Natural killer cell treated with Interleukin-12 subunit alpha and Interleukin-12 subunit beta and Interleukin-15 and Interleukin-18, amount 100 ng/mL, for 72 hours (primary cell): Measurements from ENCODE around the gene FABP6. TPM values are rescaled to one million over a fixed set of nuclear protein-coding genes. Genes with fewer than 3 reads are reported as not detected.

Experiments used
- ATAC-seq, 2 donors: fragments of 150-1000 bp; cut with Tn5 transposase in 1 of 2; sonication (Bioruptor Pico), chemical (Tn5 transposase) in 1 of 2; 2 replicates each; pipeline ENCODE4 v1.10.0; 2021
- DNase-seq: peaks from one replicate; pipeline ENCODE4 v3.0.0; 2022; ENCODE audit warnings: low spot score
- H3K27ac Mint-ChIP-seq, 2 donors: 1 replicate in 1 of 2; 2 replicates in 1 of 2; pipeline ENCODE4 v1.8.0; 2022; ENCODE audit warnings: mixed read lengths in 2 of 2, mild to moderate bottlenecking in 1 of 2, moderate library complexity in 1 of 2
- H3K27me3 Mint-ChIP-seq, 2 donors: 1 replicate in 1 of 2; 2 replicates in 1 of 2; pipeline ENCODE4 v1.8.0; 2022; ENCODE audit warnings: mixed read lengths in 2 of 2
- H3K36me3 Mint-ChIP-seq: one replicate; pipeline ENCODE4 v1.8.0; 2022; ENCODE audit warnings: mixed read lengths
- H3K4me1 Mint-ChIP-seq, 2 donors: 1 replicate in 1 of 2; 2 replicates in 1 of 2; pipeline ENCODE4 v1.8.0; 2022; ENCODE audit warnings: low read depth in 2 of 2, mixed read lengths in 2 of 2, mild to moderate bottlenecking in 1 of 2
- H3K4me3 Mint-ChIP-seq: one replicate; pipeline ENCODE4 v1.8.0; 2022; ENCODE audit warnings: mixed read lengths
- H3K9me3 Mint-ChIP-seq: 2 replicates; pipeline ENCODE4 v1.8.0; 2022; ENCODE audit warnings: mixed read lengths
- total RNA-seq, 2 donors: library from RNA; stranded (reverse); gene quantifications; one replicate each; pipeline ENCODE4 v1.2.3, GENCODE V29; 2022

The FABP6 gene
- total RNA-seq, 2 donors from 2014 or later: not detected

DNA sequence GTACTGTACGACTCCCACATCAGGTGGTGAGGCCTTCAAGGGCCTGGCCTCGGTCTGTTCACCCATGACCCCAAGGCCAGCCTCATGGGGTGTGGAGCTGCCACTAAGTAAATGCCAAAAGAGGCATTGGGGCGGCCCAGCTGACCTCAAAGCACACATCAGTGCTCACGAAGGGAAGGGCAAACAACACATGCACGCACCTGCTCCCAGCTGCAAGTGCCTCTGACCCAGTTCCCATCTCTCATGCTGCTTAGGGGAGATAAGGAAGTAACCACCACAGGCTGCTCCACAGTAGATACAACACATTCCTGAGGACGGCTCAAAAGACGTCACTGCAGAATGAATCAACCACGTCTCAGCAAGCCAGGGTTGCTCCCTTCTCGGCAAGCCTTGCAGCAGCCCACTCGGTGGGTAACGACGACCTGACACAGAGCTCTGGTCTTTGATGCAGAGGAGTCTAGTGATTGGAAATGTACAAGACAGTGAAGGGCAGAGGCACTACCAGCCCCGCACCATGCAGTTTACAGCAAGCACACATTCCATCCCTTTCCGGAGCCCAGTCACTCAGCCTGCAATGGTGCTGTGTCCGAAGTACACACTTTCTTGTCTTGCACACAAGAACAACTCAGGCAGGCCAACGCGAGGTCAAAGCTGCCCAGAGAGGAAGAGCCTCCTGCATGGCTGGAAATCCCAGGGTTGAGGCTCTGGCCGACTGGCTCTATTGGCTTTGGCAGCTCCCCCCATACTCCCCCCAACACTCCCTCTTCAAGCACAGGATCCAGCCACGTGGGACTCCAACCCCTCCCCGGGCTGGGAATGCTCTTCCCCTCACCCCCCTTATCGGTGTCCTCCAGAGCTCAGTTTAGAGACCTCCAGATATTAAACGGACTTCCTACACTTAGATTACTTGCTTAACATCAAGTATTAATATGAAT lies 31.8 kb downstream of the FABP6 start:
- Mint-ChIP-seq H3K4me1 (peaks cover 12 to 21% of the 10 kb centered on the region in 2 donors), H3K9me3 (no peaks in the 10 kb centered on the region), H3K4me3 (no peak overlapping the region), H3K27me3 (no peaks in the 10 kb centered on the region), H3K36me3 (no peaks in the 10 kb centered on the region), H3K27ac (peak overlapping the region in 1 of 2 donors; percentile 64)
- peak in 1 of 2 donors; percentile 36 for ATAC-seq
- DNase-seq: no peak

- H3K36me3 Mint-ChIP-seq: no peaks in the 10 kb centered on the region
- H3K9me3 Mint-ChIP-seq: no peaks in the 10 kb centered on the region
- H3K27ac Mint-ChIP-seq: peak overlapping the region in 1 of 2 donors; percentile 64
- ATAC-seq (no peak), DNase-seq (no peak)
- no peak overlapping the region for H3K4me3 Mint-ChIP-seq
- H3K27me3 Mint-ChIP-seq: no peaks in the 10 kb centered on the region
- H3K4me1 Mint-ChIP-seq: peaks cover 12 to 21% of the 10 kb centered on the region in 2 donors
Observed at GRCh38 chr5:160262151-160263074, 33.1 kb downstream of the FABP6 start.

DNA sequence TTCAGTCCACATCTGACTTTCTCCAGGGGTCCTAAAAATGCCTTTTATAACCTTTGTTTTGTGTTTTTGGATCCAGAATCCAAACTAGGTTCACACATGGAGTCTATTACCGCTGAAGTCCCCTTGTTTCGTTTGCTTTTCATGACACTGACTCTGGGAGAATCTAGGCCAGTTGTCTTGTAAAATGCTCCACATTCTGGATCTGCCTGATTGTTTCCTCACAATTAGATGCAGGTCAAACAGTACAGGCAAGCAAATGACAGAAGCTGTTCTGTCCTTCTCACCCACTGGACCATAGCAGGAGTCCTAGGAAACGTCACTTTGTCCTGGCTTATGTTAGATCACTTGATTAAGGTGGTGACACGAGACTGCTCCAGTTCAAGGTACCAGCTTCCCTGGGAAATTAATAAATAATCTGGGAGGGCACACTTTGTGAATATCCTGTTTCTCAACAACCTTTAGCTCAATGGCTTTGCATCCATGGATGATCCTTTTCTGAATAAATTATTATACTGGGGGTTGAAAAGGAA lies 34.1 kb downstream of the FABP6 start:
- H3K27ac Mint-ChIP-seq: peak overlapping the region in 1 of 2 donors; percentile 64
- no peak overlapping the region for H3K4me3 Mint-ChIP-seq
- no peaks in the 10 kb centered on the region for H3K36me3 Mint-ChIP-seq
- ATAC-seq (no peak), DNase-seq (no peak)
- no peaks in the 10 kb centered on the region for H3K9me3 Mint-ChIP-seq
- H3K4me1 Mint-ChIP-seq: peaks cover 19 to 28% of the 10 kb centered on the region in 2 donors
- no peaks in the 10 kb centered on the region for H3K27me3 Mint-ChIP-seq

DNA sequence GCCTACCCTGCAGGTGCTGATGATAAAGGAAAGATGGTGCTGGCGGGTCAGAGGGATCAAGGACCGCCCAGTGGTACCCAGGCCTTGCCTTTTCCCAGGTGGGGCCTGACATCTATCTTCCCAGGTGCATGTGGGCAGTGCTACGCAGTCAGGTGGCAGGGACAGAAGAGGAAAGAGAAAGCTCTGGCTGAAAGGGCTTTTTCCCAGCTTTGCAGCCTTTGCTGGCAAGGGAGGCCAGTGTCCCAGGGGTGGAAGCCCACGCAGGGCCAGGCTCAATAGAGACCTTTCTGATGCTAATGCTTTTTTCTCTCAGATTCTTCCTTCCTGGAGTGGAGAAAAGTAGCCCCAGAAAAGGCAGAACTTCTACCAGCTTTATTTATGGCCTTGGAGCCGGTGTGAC lies 36.7 kb downstream of the FABP6 start:
- no peaks in the 10 kb centered on the region for H3K36me3 Mint-ChIP-seq
- no peak overlapping the region for H3K27ac Mint-ChIP-seq
- H3K27me3 Mint-ChIP-seq: no peaks in the 10 kb centered on the region
- DNase-seq: no peak
- no peak for ATAC-seq
- no peaks in the 10 kb centered on the region for H3K9me3 Mint-ChIP-seq
- H3K4me1 Mint-ChIP-seq: peaks cover 25 to 28% of the 10 kb centered on the region in 2 donors
- no peak overlapping the region for H3K4me3 Mint-ChIP-seq

DNA sequence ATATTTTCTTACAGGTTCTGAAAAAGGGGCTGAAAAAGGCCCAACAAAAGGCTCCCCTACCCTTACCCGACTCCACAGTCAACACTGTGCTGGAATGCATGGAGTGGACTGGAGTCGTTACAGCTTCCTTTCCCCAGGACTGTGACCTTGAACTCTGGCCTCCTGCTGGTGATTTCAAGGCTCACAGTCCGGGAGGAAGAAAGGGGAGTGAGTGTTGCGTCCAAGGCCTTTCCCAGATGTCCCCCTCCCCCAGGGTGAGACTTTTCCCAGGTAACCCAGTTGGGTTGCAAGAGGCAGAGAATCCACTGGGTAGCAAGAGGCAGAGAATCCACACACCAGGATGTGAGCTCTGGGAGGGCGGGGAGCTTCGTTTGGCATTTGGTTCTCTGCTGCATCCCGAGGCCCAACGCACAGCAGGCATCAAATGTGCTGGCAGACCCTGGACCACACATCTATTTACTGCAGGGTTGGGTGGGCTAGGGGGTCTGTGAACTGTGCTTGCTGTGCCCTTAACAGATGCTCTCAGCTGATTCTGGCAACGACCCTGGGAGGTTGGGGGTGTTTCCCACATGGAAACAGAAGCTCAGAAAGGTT lies 37.5 kb downstream of the FABP6 start:
- no peak for ATAC-seq
- H3K27me3 Mint-ChIP-seq: no peaks in the 10 kb centered on the region
- H3K9me3 Mint-ChIP-seq: no peaks in the 10 kb centered on the region
- no peak for DNase-seq
- peaks cover 25 to 27% of the 10 kb centered on the region in 2 donors for H3K4me1 Mint-ChIP-seq
- H3K27ac Mint-ChIP-seq: no peak overlapping the region
- no peak overlapping the region for H3K4me3 Mint-ChIP-seq
- no peaks in the 10 kb centered on the region for H3K36me3 Mint-ChIP-seq

GRCh38 chr5:160268121-160268520 lies 38.8 kb downstream of the FABP6 start:
- H3K27ac Mint-ChIP-seq: peak overlapping the region in 1 of 2 donors; percentile 83
- no peaks in the 10 kb centered on the region for H3K27me3 Mint-ChIP-seq
- no peak overlapping the region for H3K4me3 Mint-ChIP-seq
- ATAC-seq (peak in 1 of 2 donors; percentile 73), DNase-seq (no peak)
- H3K36me3 Mint-ChIP-seq: no peaks in the 10 kb centered on the region
- peaks cover 23% of the 10 kb centered on the region in 2 donors for H3K4me1 Mint-ChIP-seq
- H3K9me3 Mint-ChIP-seq: no peaks in the 10 kb centered on the region

DNA sequence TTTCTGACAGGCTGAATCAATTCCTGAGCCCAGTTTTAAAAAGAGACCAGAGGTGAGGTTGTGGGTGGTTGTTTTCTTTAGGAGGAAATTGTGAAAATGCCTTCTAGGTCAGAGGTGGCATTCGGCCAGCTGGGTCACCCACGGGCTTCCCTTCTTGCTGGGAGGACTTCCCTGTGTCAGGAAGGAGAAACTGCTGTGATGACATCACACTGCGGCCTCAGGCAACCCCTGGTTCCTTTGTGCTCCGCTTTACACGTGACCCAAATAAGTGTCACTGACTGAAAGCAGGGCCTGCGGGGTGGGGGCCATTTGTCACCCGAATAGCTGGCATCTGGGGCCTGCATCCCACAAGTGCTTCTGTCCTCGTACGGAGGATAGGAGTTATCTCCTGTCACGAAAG lies 39.7 kb downstream of the FABP6 start:
- DNase-seq (no peak), ATAC-seq (peak; percentile 38 to 65)
- no peaks in the 10 kb centered on the region for H3K36me3 Mint-ChIP-seq
- H3K4me1 Mint-ChIP-seq: peaks cover 22 to 23% of the 10 kb centered on the region in 2 donors
- no peak overlapping the region for H3K4me3 Mint-ChIP-seq
- no peaks in the 10 kb centered on the region for H3K9me3 Mint-ChIP-seq
- H3K27me3 Mint-ChIP-seq: no peaks in the 10 kb centered on the region
- H3K27ac Mint-ChIP-seq: peak overlapping the region in 1 of 2 donors; percentile 83

- Mint-ChIP-seq H3K27me3 (no peaks in the 10 kb centered on the region), H3K9me3 (no peaks in the 10 kb centered on the region), H3K4me1 (peaks cover 32 to 36% of the 10 kb centered on the region in 2 donors), H3K36me3 (no peaks in the 10 kb centered on the region), H3K27ac (peak overlapping the region in 1 of 2 donors; percentile 83), H3K4me3 (no peak overlapping the region)
- ATAC-seq (no peak), DNase-seq (no peak)
Observed at GRCh38 chr5:160270704-160271103, 41.4 kb downstream of the FABP6 start.

DNA sequence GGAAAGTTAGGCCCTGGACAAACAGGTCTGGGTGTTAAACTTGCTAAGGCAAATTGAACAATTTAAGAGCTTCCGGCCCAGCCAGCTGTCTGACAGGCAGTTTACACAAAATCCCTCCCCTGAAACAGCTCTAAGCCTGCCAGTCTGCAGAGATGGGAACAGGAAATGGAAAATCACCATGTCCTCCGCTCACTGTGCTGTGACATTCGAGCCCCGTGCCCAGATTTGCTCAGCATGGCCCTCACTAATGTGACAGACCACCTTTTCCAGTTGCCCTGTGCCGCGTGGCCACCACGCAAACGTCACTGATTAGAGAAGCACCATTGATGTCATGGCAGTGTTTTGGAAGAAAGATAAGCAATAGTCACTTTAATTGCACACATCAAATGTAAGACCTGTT lies 42.1 kb downstream of the FABP6 start:
- Mint-ChIP-seq H3K4me3 (no peak overlapping the region), H3K4me1 (peaks cover 32 to 41% of the 10 kb centered on the region in 2 donors), H3K27ac (peak overlapping the region; percentile 54 to 83), H3K27me3 (no peaks in the 10 kb centered on the region), H3K36me3 (no peaks in the 10 kb centered on the region), H3K9me3 (no peaks in the 10 kb centered on the region)
- peak; percentile 56 to 68 for ATAC-seq
- no peak for DNase-seq

DNA sequence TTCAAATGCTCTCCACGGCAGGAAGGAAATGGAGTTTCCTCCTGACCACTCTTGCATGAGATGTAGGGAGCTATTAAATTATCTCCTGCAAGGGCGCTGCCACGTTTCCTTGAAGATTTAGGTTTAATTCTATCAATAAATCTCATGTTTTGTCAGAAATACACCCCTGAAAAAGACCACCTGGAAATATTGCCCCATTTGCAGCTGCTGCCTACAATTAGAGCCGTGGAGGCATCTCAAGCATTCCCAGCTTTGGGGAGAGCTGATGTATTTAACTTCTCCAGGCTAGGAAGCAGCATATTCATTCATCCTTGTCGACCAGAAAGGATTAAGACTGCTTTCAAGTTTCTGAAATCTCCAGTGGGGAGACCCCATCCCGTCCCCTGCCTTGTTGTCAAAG lies 42.5 kb downstream of the FABP6 start:
- H3K9me3 Mint-ChIP-seq: no peaks in the 10 kb centered on the region
- ATAC-seq: no peak
- DNase-seq: no peak
- no peak overlapping the region for H3K4me3 Mint-ChIP-seq
- no peaks in the 10 kb centered on the region for H3K36me3 Mint-ChIP-seq
- H3K4me1 Mint-ChIP-seq: peaks cover 32 to 44% of the 10 kb centered on the region in 2 donors
- H3K27ac Mint-ChIP-seq: peak overlapping the region; percentile 54 to 83
- no peaks in the 10 kb centered on the region for H3K27me3 Mint-ChIP-seq

DNA sequence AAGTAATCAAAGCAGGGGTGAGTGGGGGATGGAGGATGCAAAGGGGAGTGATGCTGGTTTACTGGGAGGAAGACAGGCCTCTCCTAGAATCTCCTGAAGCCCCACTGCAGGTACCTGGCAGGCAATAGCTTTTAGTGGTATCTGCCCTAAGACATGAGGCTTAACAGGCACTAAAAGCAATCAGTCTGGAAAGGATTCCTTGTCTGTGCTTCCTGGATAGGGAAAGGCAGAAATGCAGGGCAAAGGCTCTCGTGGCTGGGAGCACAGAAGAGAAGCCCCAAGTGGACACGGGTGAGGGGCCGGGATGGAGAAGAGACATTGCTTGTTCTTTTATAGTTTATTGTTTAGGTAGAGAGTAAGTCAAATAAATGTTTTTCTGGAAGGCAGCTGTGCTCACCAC lies 43.0 kb downstream of the FABP6 start:
- no peaks in the 10 kb centered on the region for H3K9me3 Mint-ChIP-seq
- no peak for ATAC-seq
- no peaks in the 10 kb centered on the region for H3K36me3 Mint-ChIP-seq
- peaks cover 32 to 48% of the 10 kb centered on the region in 2 donors for H3K4me1 Mint-ChIP-seq
- DNase-seq: no peak
- peak overlapping the region; percentile 54 to 83 for H3K27ac Mint-ChIP-seq
- H3K27me3 Mint-ChIP-seq: no peaks in the 10 kb centered on the region
- H3K4me3 Mint-ChIP-seq: no peak overlapping the region

DNA sequence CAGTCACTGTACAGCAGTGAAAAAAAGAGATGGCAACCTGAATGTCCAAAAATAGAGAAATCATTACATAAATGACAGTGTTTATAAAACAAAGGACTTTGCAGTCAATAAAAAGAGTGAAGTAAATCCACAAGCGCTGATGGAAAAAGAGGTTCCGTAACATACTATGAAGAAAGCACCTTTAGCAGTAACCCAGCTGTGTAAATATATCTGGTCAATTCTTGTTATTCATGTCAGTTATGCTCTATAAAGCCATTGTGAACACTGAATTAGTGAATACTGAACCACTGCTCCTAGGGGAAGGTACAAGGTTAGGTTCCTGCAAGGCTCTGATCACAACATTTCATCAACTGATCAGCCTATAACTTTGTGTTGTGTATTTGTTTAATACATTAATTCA lies 43.6 kb downstream of the FABP6 start:
- H3K4me3 Mint-ChIP-seq: no peak overlapping the region
- no peak for DNase-seq
- H3K4me1 Mint-ChIP-seq: peaks cover 30 to 49% of the 10 kb centered on the region in 2 donors
- ATAC-seq: no peak
- H3K36me3 Mint-ChIP-seq: no peaks in the 10 kb centered on the region
- no peaks in the 10 kb centered on the region for H3K27me3 Mint-ChIP-seq
- peak overlapping the region in 1 of 2 donors; percentile 83 for H3K27ac Mint-ChIP-seq
- no peaks in the 10 kb centered on the region for H3K9me3 Mint-ChIP-seq

GRCh38 chr5:160274483-160274931 lies 45.2 kb downstream of the FABP6 start:
- Mint-ChIP-seq H3K36me3 (no peaks in the 10 kb centered on the region), H3K4me1 (peaks cover 19 to 39% of the 10 kb centered on the region in 2 donors), H3K27me3 (no peaks in the 10 kb centered on the region), H3K9me3 (no peaks in the 10 kb centered on the region), H3K4me3 (peak overlapping the region; percentile 72), H3K27ac (peak overlapping the region; percentile 60 to 89)
- DNase-seq: no peak
- peak; percentile 64 to 70 for ATAC-seq
